Endothelial cell of umbilical vein (primary cell): ENCODE results near the gene KCNIP1.

Experiments
- POLR2A ChIP-seq: IDR thresholded peaks from 2 replicates; pipeline ENCODE4 v1.6.1; 2012; ENCODE audit warnings: low read depth, mild to moderate bottlenecking, control low read depth, low read length
- TF ChIP-seq, protein P1 (sequence below), 2 donors: IDR thresholded peaks; 1 replicate in 1 of 2; 2 replicates in 1 of 2; pipeline ENCODE4 v1.5.1; 2011; ENCODE audit warnings: low read length in 2 of 2, mild to moderate bottlenecking in 2 of 2, moderate library complexity in 2 of 2, control low read depth in 1 of 2, inconsistent platforms in 1 of 2, low read depth in 1 of 2; ENCODE audit not compliant: insufficient read depth in 1 of 2; ENCODE audit errors: extremely low read depth in 1 of 2

DNA sequence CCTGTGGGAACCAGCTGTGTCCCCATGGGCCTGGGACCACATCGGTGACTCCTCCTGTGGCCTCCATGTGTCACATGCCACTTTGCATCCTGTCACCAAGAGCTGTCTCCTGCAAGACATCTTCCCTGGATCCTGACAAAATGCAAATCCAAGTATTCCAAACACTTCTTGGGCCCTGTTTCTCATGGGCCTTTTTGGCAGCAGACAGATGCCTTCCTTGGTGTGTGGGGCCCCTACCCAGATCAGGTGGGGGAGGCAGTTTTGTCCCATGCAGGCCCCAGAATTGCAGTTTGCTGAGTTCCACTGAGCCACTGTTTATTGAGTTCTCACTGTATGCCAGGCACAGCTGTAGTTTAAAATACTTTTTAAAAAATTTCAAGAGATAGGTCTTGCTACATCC is 217.2 kb downstream of the KCNIP1 start:
- TF ChIP-seq, protein P1, sequence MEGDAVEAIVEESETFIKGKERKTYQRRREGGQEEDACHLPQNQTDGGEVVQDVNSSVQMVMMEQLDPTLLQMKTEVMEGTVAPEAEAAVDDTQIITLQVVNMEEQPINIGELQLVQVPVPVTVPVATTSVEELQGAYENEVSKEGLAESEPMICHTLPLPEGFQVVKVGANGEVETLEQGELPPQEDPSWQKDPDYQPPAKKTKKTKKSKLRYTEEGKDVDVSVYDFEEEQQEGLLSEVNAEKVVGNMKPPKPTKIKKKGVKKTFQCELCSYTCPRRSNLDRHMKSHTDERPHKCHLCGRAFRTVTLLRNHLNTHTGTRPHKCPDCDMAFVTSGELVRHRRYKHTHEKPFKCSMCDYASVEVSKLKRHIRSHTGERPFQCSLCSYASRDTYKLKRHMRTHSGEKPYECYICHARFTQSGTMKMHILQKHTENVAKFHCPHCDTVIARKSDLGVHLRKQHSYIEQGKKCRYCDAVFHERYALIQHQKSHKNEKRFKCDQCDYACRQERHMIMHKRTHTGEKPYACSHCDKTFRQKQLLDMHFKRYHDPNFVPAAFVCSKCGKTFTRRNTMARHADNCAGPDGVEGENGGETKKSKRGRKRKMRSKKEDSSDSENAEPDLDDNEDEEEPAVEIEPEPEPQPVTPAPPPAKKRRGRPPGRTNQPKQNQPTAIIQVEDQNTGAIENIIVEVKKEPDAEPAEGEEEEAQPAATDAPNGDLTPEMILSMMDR (IDR thresholded peaks at IDR 0.05; ENCODE audit: extremely low read depth in 1 of 2, insufficient read depth in 1 of 2, low read depth in 1 of 2, low read length in 2 of 2): no peak
- TF ChIP-seq POLR2A: no peak
